IMR-90 (cell line): Measurements from ENCODE around the gene SULT1A3. TPM values are rescaled to one million over a fixed set of nuclear protein-coding genes. Genes with fewer than 3 reads are reported as not detected.

Experiments used
- ATAC-seq: fragments of 200-7000 bp; cut with Tn5 transposase; 2 replicates; pipeline ENCODE4 v1.9.1; 2020; ENCODE audit warnings: low read depth, mild to moderate bottlenecking, moderate library complexity
- BruUV-seq: library from RNA; stranded (reverse); fragments of 400-500 nt; replicated peaks from 2 replicates; lab custom pipeline; 2021; lab: Mats Ljungman, UMichigan
- CTCF ChIA-PET: fragments of 300-600 bp; formaldehyde crosslinking; extraction: SDS; loops from one replicate; lab custom pipeline; 2021; ENCODE audit warnings: antibody characterized with exemption; lab: Yijun Ruan, JAX
- POLR2A ChIA-PET: fragments of 300-600 bp; sonication (Branson Sonifier 250); formaldehyde crosslinking; loops from one replicate; lab custom pipeline; 2022; ENCODE audit warnings: antibody characterized with exemption; ENCODE audit not compliant: unreplicated experiment; lab: Charles Lee
- DNase-seq: peaks from one replicate; pipeline ENCODE4 v3.0.0; 2013
- H2AFZ ChIP-seq: replicated peaks from 2 replicates; pipeline ENCODE3; 2013; ENCODE audit warnings: low read length, mild to moderate bottlenecking; ENCODE audit not compliant: poor library complexity
- H2AK5ac ChIP-seq: 2 replicates; pipeline ENCODE4 v1.6.1; 2013; ENCODE audit warnings: low read depth, low read length, inconsistent platforms
- H2AK9ac ChIP-seq: replicated peaks from 2 replicates; pipeline ENCODE3; 2013; ENCODE audit warnings: mild to moderate bottlenecking, low read depth, low read length, moderate library complexity; ENCODE audit not compliant: poor library complexity
- H2BK120ac ChIP-seq: 2 replicates; pipeline ENCODE4 v1.6.1; 2013; ENCODE audit warnings: low read depth, low read length, inconsistent platforms
- H2BK15ac ChIP-seq: 3 replicates; pipeline ENCODE4 v1.6.1; 2013; ENCODE audit warnings: low read depth, low read length, inconsistent platforms
- H2BK20ac ChIP-seq: 2 replicates; pipeline ENCODE4 v1.6.1; 2013; ENCODE audit warnings: low read depth, mild to moderate bottlenecking, inconsistent platforms, low read length, moderate library complexity
- H2BK5ac ChIP-seq: 2 replicates; pipeline ENCODE4 v1.6.1; 2013; ENCODE audit warnings: mild to moderate bottlenecking, low read depth, low read length, inconsistent platforms; ENCODE audit not compliant: poor library complexity, severe bottlenecking
- H3K14ac ChIP-seq: replicated peaks from 2 replicates; pipeline ENCODE4 v1.6.1; 2013; ENCODE audit warnings: low read depth, low read length, inconsistent platforms
- H3K18ac ChIP-seq: 2 replicates; pipeline ENCODE4 v1.6.1; 2013; ENCODE audit warnings: low read depth, low read length, control low read depth
- H3K23ac ChIP-seq: 2 replicates; pipeline ENCODE4 v1.6.1; 2013; ENCODE audit warnings: low read depth, low read length, inconsistent platforms
- H3K27ac ChIP-seq: 2 replicates; pipeline ENCODE4 v1.5.1; 2013; ENCODE audit warnings: mild to moderate bottlenecking, control low read depth, low read length; ENCODE audit not compliant: insufficient read depth
- H3K27me3 ChIP-seq: 2 replicates; pipeline ENCODE4 v1.6.1; 2013; ENCODE audit warnings: low read length; ENCODE audit not compliant: control insufficient read depth, insufficient read depth
- H3K36me3 ChIP-seq: 2 replicates; pipeline ENCODE4 v1.6.1; 2013; ENCODE audit warnings: low read length, mixed read lengths; ENCODE audit not compliant: control insufficient read depth, insufficient read depth
- H3K4ac ChIP-seq: 2 replicates; pipeline ENCODE4 v1.6.1; 2013; ENCODE audit warnings: low read depth, low read length, inconsistent platforms
- H3K4me1 ChIP-seq: 2 replicates; pipeline ENCODE4 v1.6.1; 2013; ENCODE audit warnings: low read length, mixed read lengths; ENCODE audit not compliant: control insufficient read depth, insufficient read depth
- H3K4me2 ChIP-seq: 2 replicates; pipeline ENCODE4 v1.6.1; 2013; ENCODE audit warnings: low read depth, mild to moderate bottlenecking, control low read depth, low read length, moderate library complexity
- H3K4me3 ChIP-seq: 2 replicates; pipeline ENCODE4 v1.5.1; 2013; ENCODE audit warnings: low read depth, mild to moderate bottlenecking, control low read depth, low read length, moderate library complexity; ENCODE audit not compliant: insufficient read depth
- H3K56ac ChIP-seq: 2 replicates; pipeline ENCODE4 v1.6.1; 2013; ENCODE audit warnings: low read length, inconsistent platforms; ENCODE audit not compliant: insufficient read depth; ENCODE audit errors: extremely low read depth
- H3K79me1 ChIP-seq, 2 experiments: 2 replicates each; pipeline ENCODE4 v1.6.1; 2013; ENCODE audit warnings: low read length in 2 of 2, inconsistent platforms in 1 of 2, low read depth in 1 of 2
- H3K9ac ChIP-seq: 2 replicates; pipeline ENCODE4 v1.6.1; 2013; ENCODE audit warnings: low read depth, low read length, control low read depth
- H3K9me1 ChIP-seq: 2 replicates; pipeline ENCODE4 v1.6.1; 2013; ENCODE audit warnings: low read length, inconsistent platforms; ENCODE audit not compliant: insufficient read depth
- H3K9me3 ChIP-seq: 2 replicates; pipeline ENCODE4 v1.6.1; 2013; ENCODE audit warnings: low read length; ENCODE audit not compliant: control insufficient read depth, insufficient read depth
- H4K20me1 ChIP-seq: 2 replicates; pipeline ENCODE4 v1.6.1; 2013; ENCODE audit warnings: low read length, inconsistent platforms; ENCODE audit not compliant: insufficient read depth
- H4K5ac ChIP-seq: 2 replicates; pipeline ENCODE4 v1.6.1; 2013; ENCODE audit warnings: mild to moderate bottlenecking, low read depth, low read length, control low read depth
- H4K8ac ChIP-seq, 2 experiments: 2 replicates each; pipeline ENCODE4 v1.6.1; 2013; ENCODE audit warnings: low read depth in 2 of 2, low read length in 2 of 2, control low read depth in 1 of 2, inconsistent platforms in 1 of 2
- H4K91ac ChIP-seq: 2 replicates; pipeline ENCODE4 v1.6.1; 2013; ENCODE audit warnings: low read depth, low read length, inconsistent platforms; ENCODE audit not compliant: insufficient read depth
- BHLHE40 ChIP-seq: fragments of 150-350 bp; IDR thresholded peaks from 2 replicates; pipeline ENCODE4 v1.6.1; 2016; ENCODE audit warnings: mild to moderate bottlenecking, low read depth, low read length
- CHD1 ChIP-seq: IDR thresholded peaks from 2 replicates; pipeline ENCODE4 v1.6.1; 2012; ENCODE audit warnings: low read depth, low read length, improper control_type of control experiment
- CTCF ChIP-seq: conservative IDR thresholded peaks from 2 replicates; pipeline ENCODE4 v1.5.1; 2012; ENCODE audit warnings: mild to moderate bottlenecking, low read depth, low read length, improper control_type of control experiment
- ELK1 ChIP-seq: fragments of 150-350 bp; IDR thresholded peaks from 2 replicates; pipeline ENCODE4 v1.6.1; 2016; ENCODE audit warnings: low read depth, mild to moderate bottlenecking, low read length, moderate library complexity, borderline replicate concordance
- FOS ChIP-seq: fragments of 150-350 bp; IDR thresholded peaks from 2 replicates; pipeline ENCODE4 v1.6.1; 2016; ENCODE audit warnings: low read depth, low read length
- MAFK ChIP-seq: IDR thresholded peaks from 2 replicates; pipeline ENCODE4 v1.6.1; 2012; ENCODE audit warnings: low read depth, low read length, improper control_type of control experiment
- MAZ ChIP-seq: IDR thresholded peaks from 2 replicates; pipeline ENCODE4 v1.6.1; 2012; ENCODE audit warnings: low read depth, mild to moderate bottlenecking, low read length, improper control_type of control experiment, moderate library complexity, borderline replicate concordance
- MXI1 ChIP-seq: IDR thresholded peaks from 2 replicates; pipeline ENCODE4 v1.6.1; 2012; ENCODE audit warnings: low read depth, mild to moderate bottlenecking, low read length, moderate library complexity, borderline replicate concordance
- NFE2L2 ChIP-seq: fragments of 150-350 bp; IDR thresholded peaks from 2 replicates; pipeline ENCODE4 v1.6.1; 2016; ENCODE audit warnings: low read depth, mild to moderate bottlenecking, low read length
- POLR2A ChIP-seq: IDR thresholded peaks from 2 replicates; pipeline ENCODE4 v1.6.1; 2012; ENCODE audit warnings: mild to moderate bottlenecking, low read depth, low read length
- RAD21 ChIP-seq: IDR thresholded peaks from 2 replicates; pipeline ENCODE4 v1.6.1; 2012; ENCODE audit warnings: low read length, improper control_type of control experiment
- RCOR1 ChIP-seq: IDR thresholded peaks from 2 replicates; pipeline ENCODE4 v1.6.1; 2012; ENCODE audit warnings: mild to moderate bottlenecking, low read length, improper control_type of control experiment; ENCODE audit not compliant: insufficient replicate concordance
- RFX5 ChIP-seq: IDR thresholded peaks from 2 replicates; pipeline ENCODE4 v1.8.0; 2012; ENCODE audit warnings: low read depth, mild to moderate bottlenecking, low read length, moderate library complexity
- WGBS, 2 experiments: methylation state at CpG; one replicate each; pipeline versions ENCODE4 v1.1.5 to v1.1.7; 2013; ENCODE audit warnings: missing lambda C conversion rate in 2 of 2; ENCODE audit not compliant: insufficient read length in 1 of 2; ENCODE audit errors: extremely low coverage in 2 of 2; 5-methylcytosine and 5-hydroxymethylcytosine counted together
- dilution Hi-C: fragments of 300-500 bp; cut with HindIII; formaldehyde crosslinking; loops from one replicate; pipeline ENCODE4 v1.14.3; 2018; ENCODE audit warnings: low sequenced_read_pairs; ENCODE audit not compliant: unreplicated experiment
- in situ Hi-C: fragments of 300-500 bp; cut with MboI; formaldehyde crosslinking; loops from 3 replicates; pipeline ENCODE4 v1.14.3; 2019; ENCODE audit warnings: low sequenced_read_pairs, inconsistent platforms, mixed read lengths
- intact Hi-C: fragments of 100-400 bp; cut with micrococcal nuclease; formaldehyde crosslinking; loops from 2 replicates; pipeline ENCODE4 v1.10.0; 2022
- polyA plus RNA-seq, 3 experiments: library from polyadenylated mRNA; depleted of rRNA; stranded (reverse); fragments of >200 nt; gene quantifications; 2 replicates each; pipeline ENCODE4 v1.2.3, GENCODE V29; 2012; ENCODE audit warnings: low replicate concordance in 1 of 3
- total RNA-seq: library from RNA; depleted of rRNA; stranded (reverse); fragments of >200 nt; gene quantifications from 2 replicates; pipeline ENCODE4 v1.2.3, GENCODE V29; 2012
- TF ChIP-seq, protein P1 (sequence below): fragments of 150-350 bp; IDR thresholded peaks from 2 replicates; pipeline ENCODE4 v1.6.1; 2017; ENCODE audit warnings: mild to moderate bottlenecking, antibody characterized with exemption, low read length, low read depth

The SULT1A3 gene
- total and polyA plus RNA-seq, 2 of the 4 experiments (the other 2 are of a cell fraction): 0.18 to 17.2 TPM

GRCh38 chr16:30184096-30184890, 14.8 kb upstream of the SULT1A3 start:
- ATAC-seq (no peak), DNase-seq (no peak)
- Histone ChIP-seq H3K4ac (no peak overlapping the region), H4K20me1 (no peaks in the 10 kb centered on the region; the same call in 1 of the 2 replicates), H3K56ac (no peak overlapping the region), H3K4me1 (peaks cover 2% of the 10 kb centered on the region; the same call in 1 of the 2 replicates), H3K27me3 (no peaks in the 10 kb centered on the region), H2BK20ac (no peak overlapping the region), H3K79me1 (peaks cover 0 to 7% of the 10 kb centered on the region in 2 experiments; a peak in 2 of 4 replicates), H3K9ac (no peak overlapping the region), H3K4me3 (no peak overlapping the region), H4K8ac (no peak overlapping the region; a peak in 1 of 4 replicates), H2BK15ac (no peak overlapping the region), H2BK5ac (no peak overlapping the region), H3K23ac (no peak overlapping the region), H3K4me2 (no peak overlapping the region), H3K9me3 (no peaks in the 10 kb centered on the region), H2AFZ (peak overlapping the region; percentile 75), H3K14ac (no peak overlapping the region), H3K18ac (no peak overlapping the region), H2BK120ac (no peak overlapping the region), H4K91ac (no peak overlapping the region), H3K36me3 (peaks cover 1% of the 10 kb centered on the region; the same call in 1 of the 2 replicates), H2AK9ac (peak overlapping the region; percentile 82), H4K5ac (no peak overlapping the region), H3K9me1 (no peaks in the 10 kb centered on the region), H3K27ac (no peak overlapping the region), H2AK5ac (no peak overlapping the region)
- BruUV-seq: no TSS peak
- 65% methylated on average over 7 of the region's 24 CpGs; no CpG with 5 or more reads in 1 of the 2 experiments for WGBS, 2 experiments
- intact Hi-C loops: no loop called here
- CTCF ChIA-PET: no interaction called here
- POLR2A ChIA-PET: no interaction called here
- dilution Hi-C loops: no loop called here
- no peak for TF ChIP-seq BHLHE40
- TF ChIP-seq MAFK: no peak
- no peak for TF ChIP-seq CHD1
- TF ChIP-seq, protein P1, sequence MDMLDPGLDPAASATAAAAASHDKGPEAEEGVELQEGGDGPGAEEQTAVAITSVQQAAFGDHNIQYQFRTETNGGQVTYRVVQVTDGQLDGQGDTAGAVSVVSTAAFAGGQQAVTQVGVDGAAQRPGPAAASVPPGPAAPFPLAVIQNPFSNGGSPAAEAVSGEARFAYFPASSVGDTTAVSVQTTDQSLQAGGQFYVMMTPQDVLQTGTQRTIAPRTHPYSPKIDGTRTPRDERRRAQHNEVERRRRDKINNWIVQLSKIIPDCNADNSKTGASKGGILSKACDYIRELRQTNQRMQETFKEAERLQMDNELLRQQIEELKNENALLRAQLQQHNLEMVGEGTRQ: no peak
- no peak for TF ChIP-seq MXI1
- no peak for TF ChIP-seq ELK1
- no peak for TF ChIP-seq RFX5
- TF ChIP-seq MAZ: no peak
- no peak for TF ChIP-seq NFE2L2
- TF ChIP-seq RAD21: no peak
- TF ChIP-seq RCOR1: no peak
- no peak for TF ChIP-seq CTCF
- TF ChIP-seq FOS: no peak
- TF ChIP-seq POLR2A: no peak
- in situ Hi-C loops: loop anchor here (25.0 kb wide), 1 partner anchor 228 kb away; the partner anchor contains the start of gene ZNF771
